PFSK-1 (cell line): ENCODE results near the gene PRPF40B.

Experiments
- POLR2AphosphoS5 ChIP-seq: IDR thresholded peaks from 2 replicates; pipeline ENCODE4 v1.6.1; 2012; ENCODE audit warnings: low read depth, mild to moderate bottlenecking, control low read depth, low read length, moderate library complexity
- TF ChIP-seq, protein P1 (sequence below), 2 experiments: IDR thresholded peaks; 2 replicates each; pipeline versions ENCODE4 v1.6.1 to v1.8.0; 2011 to 2012; ENCODE audit warnings: low read depth in 2 of 2, low read length in 2 of 2, control low read depth in 1 of 2, inconsistent platforms in 1 of 2, mild to moderate bottlenecking in 1 of 2, moderate library complexity in 1 of 2; ENCODE audit not compliant: insufficient read depth in 1 of 2

DNA sequence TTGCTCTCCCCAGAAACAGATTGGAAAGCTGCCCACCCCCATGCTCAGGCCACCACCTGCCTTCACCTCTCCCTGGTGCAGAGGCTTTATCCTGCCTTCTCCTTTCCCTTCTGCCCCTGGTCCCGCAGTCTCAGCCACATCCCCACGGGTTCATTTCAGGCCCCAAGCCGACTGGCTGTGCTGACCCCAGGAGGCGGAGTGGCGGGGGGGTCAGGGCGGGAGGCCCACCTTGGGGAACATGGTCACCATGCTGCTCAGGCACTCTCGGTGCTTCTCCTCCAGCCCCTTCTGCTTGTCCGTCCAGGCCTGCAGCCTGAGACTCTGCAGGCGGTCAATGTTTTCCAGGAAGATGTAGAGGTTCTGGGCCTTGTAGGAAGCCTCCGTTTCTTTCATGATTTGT is 24.8 kb upstream of the PRPF40B start:
- TF ChIP-seq POLR2AphosphoS5: no peak
- TF ChIP-seq, protein P1, sequence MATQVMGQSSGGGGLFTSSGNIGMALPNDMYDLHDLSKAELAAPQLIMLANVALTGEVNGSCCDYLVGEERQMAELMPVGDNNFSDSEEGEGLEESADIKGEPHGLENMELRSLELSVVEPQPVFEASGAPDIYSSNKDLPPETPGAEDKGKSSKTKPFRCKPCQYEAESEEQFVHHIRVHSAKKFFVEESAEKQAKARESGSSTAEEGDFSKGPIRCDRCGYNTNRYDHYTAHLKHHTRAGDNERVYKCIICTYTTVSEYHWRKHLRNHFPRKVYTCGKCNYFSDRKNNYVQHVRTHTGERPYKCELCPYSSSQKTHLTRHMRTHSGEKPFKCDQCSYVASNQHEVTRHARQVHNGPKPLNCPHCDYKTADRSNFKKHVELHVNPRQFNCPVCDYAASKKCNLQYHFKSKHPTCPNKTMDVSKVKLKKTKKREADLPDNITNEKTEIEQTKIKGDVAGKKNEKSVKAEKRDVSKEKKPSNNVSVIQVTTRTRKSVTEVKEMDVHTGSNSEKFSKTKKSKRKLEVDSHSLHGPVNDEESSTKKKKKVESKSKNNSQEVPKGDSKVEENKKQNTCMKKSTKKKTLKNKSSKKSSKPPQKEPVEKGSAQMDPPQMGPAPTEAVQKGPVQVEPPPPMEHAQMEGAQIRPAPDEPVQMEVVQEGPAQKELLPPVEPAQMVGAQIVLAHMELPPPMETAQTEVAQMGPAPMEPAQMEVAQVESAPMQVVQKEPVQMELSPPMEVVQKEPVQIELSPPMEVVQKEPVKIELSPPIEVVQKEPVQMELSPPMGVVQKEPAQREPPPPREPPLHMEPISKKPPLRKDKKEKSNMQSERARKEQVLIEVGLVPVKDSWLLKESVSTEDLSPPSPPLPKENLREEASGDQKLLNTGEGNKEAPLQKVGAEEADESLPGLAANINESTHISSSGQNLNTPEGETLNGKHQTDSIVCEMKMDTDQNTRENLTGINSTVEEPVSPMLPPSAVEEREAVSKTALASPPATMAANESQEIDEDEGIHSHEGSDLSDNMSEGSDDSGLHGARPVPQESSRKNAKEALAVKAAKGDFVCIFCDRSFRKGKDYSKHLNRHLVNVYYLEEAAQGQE (IDR thresholded peaks at IDR 0.05; ENCODE audit: insufficient read depth in 1 of 2, low read depth in 2 of 2, low read length in 2 of 2): no peak
